K562 (cell line): ENCODE measurements around the gene TMEM217. TPM values are rescaled to one million over a fixed set of nuclear protein-coding genes. Genes with fewer than 3 reads are reported as not detected.

Experiments
- BRF1 ChIP-seq: IDR thresholded peaks from 3 replicates; pipeline ENCODE4 v1.6.1; 2011; ENCODE audit warnings: borderline replicate concordance, mild to moderate bottlenecking; ENCODE audit not compliant: insufficient read length; ENCODE audit errors: extremely low read depth
- CAMTA2 ChIP-seq: fragments of 250-450 bp; sonication (Bioruptor Pico); conservative IDR thresholded peaks from 2 replicates; pipeline ENCODE4 v1.5.1; 2022
- DACH1 ChIP-seq: fragments of 450-650 bp; IDR thresholded peaks from 2 replicates; pipeline ENCODE4 v1.6.1; 2018; ENCODE audit not compliant: partially characterized antibody
- DIDO1 ChIP-seq: fragments of 450-650 bp; IDR thresholded peaks from 2 replicates; pipeline ENCODE4 v1.6.1; 2016; ENCODE audit warnings: low read depth, missing biosample characterization, missing genetic modification characterization
- EHMT2 ChIP-seq: fragments of 450-650 bp; IDR thresholded peaks from 2 replicates; pipeline ENCODE4 v1.6.1; 2018; ENCODE audit warnings: antibody characterized with exemption
- EP400 ChIP-seq: fragments of 450-650 bp; IDR thresholded peaks from 2 replicates; pipeline ENCODE4 v1.6.1; 2017; ENCODE audit warnings: antibody characterized with exemption, mild to moderate bottlenecking, moderate library complexity
- FUS ChIP-seq: fragments of 200-400 bp; formaldehyde crosslinking; optimal IDR thresholded peaks from 2 replicates; pipeline ENCODE3; 2017; ENCODE audit warnings: low read depth, low read length
- GTF2F1 ChIP-seq: IDR thresholded peaks from 2 replicates; pipeline ENCODE4 v1.6.1; 2011; ENCODE audit warnings: low read depth, low read length, improper control_type of control experiment
- MCM5 ChIP-seq: fragments of 450-650 bp; IDR thresholded peaks from 2 replicates; pipeline ENCODE4 v1.6.1; 2016; ENCODE audit warnings: low read depth
- NELFE ChIP-seq: IDR thresholded peaks from 2 replicates; pipeline ENCODE4 v1.6.1; 2011; ENCODE audit warnings: mild to moderate bottlenecking; ENCODE audit not compliant: insufficient read depth, insufficient read length
- POLR2AphosphoS5 ChIP-seq: IDR thresholded peaks from 2 replicates; pipeline ENCODE4 v1.6.1; 2011; ENCODE audit warnings: mild to moderate bottlenecking, low read depth, low read length, moderate library complexity; ENCODE audit not compliant: control insufficient read depth, insufficient read depth
- PRPF4 ChIP-seq: fragments of 200-400 bp; formaldehyde crosslinking; IDR thresholded peaks from one replicate; pipeline ENCODE4 v1.6.1; 2017; ENCODE audit warnings: low read length, low read depth, mild to moderate bottlenecking; ENCODE audit not compliant: insufficient read depth, poor library complexity, severe bottlenecking
- SP2 ChIP-seq: IDR thresholded peaks from 2 replicates; pipeline ENCODE4 v1.6.1; 2011; ENCODE audit warnings: mild to moderate bottlenecking, low read depth, low read length, moderate library complexity; ENCODE audit not compliant: poor library complexity, severe bottlenecking; ENCODE audit errors: extremely low read depth
- STAT5A ChIP-seq: IDR thresholded peaks from 2 replicates; pipeline ENCODE4 v1.6.1; 2012; ENCODE audit warnings: low read length, inconsistent platforms, borderline replicate concordance
- TCF7 ChIP-seq: sonication (generic); IDR thresholded peaks from 2 replicates; pipeline ENCODE4 v1.6.1; 2016; ENCODE audit warnings: antibody characterized with exemption, borderline replicate concordance
- XRCC5 ChIP-seq: fragments of 200-400 bp; formaldehyde crosslinking; IDR thresholded peaks from 2 replicates; pipeline ENCODE4 v1.6.1; 2017; ENCODE audit warnings: low read depth, mild to moderate bottlenecking, low read length
- ZC3H4 ChIP-seq: sonication (generic); formaldehyde crosslinking; IDR thresholded peaks from 2 replicates; pipeline ENCODE4 v1.9.0; 2021; ENCODE audit warnings: missing genetic modification reagents, borderline replicate concordance
- ZNF212 ChIP-seq: fragments of 450-650 bp; formaldehyde crosslinking; IDR thresholded peaks from 2 replicates; pipeline ENCODE4 v1.4.0; 2020; ENCODE audit warnings: mild to moderate bottlenecking
- ZNF512 ChIP-seq: IDR thresholded peaks from 2 replicates; pipeline ENCODE4 v1.6.1; 2016; ENCODE audit warnings: missing genetic modification characterization, missing compliant biosample characterization
- ZNF609 ChIP-seq: sonication (generic); formaldehyde crosslinking; IDR thresholded peaks from 2 replicates; pipeline ENCODE4 v1.8.1; 2023; ENCODE audit warnings: missing genetic modification reagents, mild to moderate bottlenecking, borderline replicate concordance
- ZNF780A ChIP-seq: fragments of 250-450 bp; sonication (Bioruptor Pico); IDR thresholded peaks from 2 replicates; pipeline ENCODE4 v1.5.0; 2021; ENCODE audit warnings: mild to moderate bottlenecking
- ZNF79 ChIP-seq: fragments of 250-450 bp; sonication (Bioruptor Pico); IDR thresholded peaks from 2 replicates; pipeline ENCODE4 v1.4.0; 2020; ENCODE audit warnings: low read depth, mild to moderate bottlenecking, moderate library complexity
- polyA plus RNA-seq, 8 experiments: library from polyadenylated mRNA; depleted of rRNA in 4 of 8; stranded (reverse) in 5 of 8; unstranded in 3 of 8; fragments of >200 nt; fragmentation: Nextera tagmentation in 2 of 8; fragmentation: Illumina TruSeq in 1 of 8; extraction: Ambion mirVana in 2 of 8; extraction: Trizol in 1 of 8; gene quantifications; 2 replicates each; pipeline versions ENCODE4 v1.2.1 to v1.2.3, GENCODE V29; 2011 to 2014; ENCODE audit warnings: inconsistent platforms in 1 of 8, missing spikeins in 1 of 8
- total RNA-seq, 7 experiments: library from RNA; depleted of rRNA in 6 of 7; stranded (reverse); fragments of >200 nt in 6 of 7; fragmentation: Illumina TruSeq in 2 of 7; extraction: Trizol in 2 of 7; gene quantifications; 2 replicates each; pipeline versions ENCODE4 v1.2.1 to v1.2.3, GENCODE V29; 2011 to 2021; ENCODE audit warnings: low replicate concordance in 1 of 7

The TMEM217 gene
- total and polyA plus RNA-seq, 9 of the 15 experiments (the other 6 are each of a cell fraction or from before 2014, with no cell fraction given) = 1.3 to 8.0 (median 1.9) TPM

- TF ChIP-seq ZNF512 (tag) (no peak), XRCC5 (no peak), SP2 (no peak), ZNF609 (CRISPR knock-in tag) (0 out of 2 replicates have a peak, but pooled peaks have one; percentile 50), PRPF4 (no peak), STAT5A (peak; percentile 100), ZNF79 (CRISPR knock-in tag) (peak; percentile 57; the same call in 1 of the 2 replicates), ZNF212 (CRISPR knock-in tag) (no peak), BRF1 (no peak), MCM5 (no peak), CAMTA2 (CRISPR knock-in tag) (peak; percentile 86; the same call in 1 of the 2 replicates), EP400 (peak; percentile 69; the same call in 1 of the 2 replicates), NELFE (no peak), EHMT2 (0 out of 2 replicates have a peak, but pooled peaks have one; percentile 18), DIDO1 (tag) (no peak), POLR2AphosphoS5 (peak; percentile 88), DACH1 (no peak), TCF7 (peak; percentile 79; the same call in 1 of the 2 replicates), GTF2F1 (0 out of 2 replicates have a peak, but pooled peaks have one; percentile 18), ZC3H4 (no peak), ZNF780A (CRISPR knock-in tag) (no peak), FUS (no peak)
Measured at GRCh38 chr6:37182736-37183590, 75.0 kb downstream of the TMEM217 start (continued).
